Measurements from ENCODE around the gene CILP2.

CILP2 gene

DNA sequence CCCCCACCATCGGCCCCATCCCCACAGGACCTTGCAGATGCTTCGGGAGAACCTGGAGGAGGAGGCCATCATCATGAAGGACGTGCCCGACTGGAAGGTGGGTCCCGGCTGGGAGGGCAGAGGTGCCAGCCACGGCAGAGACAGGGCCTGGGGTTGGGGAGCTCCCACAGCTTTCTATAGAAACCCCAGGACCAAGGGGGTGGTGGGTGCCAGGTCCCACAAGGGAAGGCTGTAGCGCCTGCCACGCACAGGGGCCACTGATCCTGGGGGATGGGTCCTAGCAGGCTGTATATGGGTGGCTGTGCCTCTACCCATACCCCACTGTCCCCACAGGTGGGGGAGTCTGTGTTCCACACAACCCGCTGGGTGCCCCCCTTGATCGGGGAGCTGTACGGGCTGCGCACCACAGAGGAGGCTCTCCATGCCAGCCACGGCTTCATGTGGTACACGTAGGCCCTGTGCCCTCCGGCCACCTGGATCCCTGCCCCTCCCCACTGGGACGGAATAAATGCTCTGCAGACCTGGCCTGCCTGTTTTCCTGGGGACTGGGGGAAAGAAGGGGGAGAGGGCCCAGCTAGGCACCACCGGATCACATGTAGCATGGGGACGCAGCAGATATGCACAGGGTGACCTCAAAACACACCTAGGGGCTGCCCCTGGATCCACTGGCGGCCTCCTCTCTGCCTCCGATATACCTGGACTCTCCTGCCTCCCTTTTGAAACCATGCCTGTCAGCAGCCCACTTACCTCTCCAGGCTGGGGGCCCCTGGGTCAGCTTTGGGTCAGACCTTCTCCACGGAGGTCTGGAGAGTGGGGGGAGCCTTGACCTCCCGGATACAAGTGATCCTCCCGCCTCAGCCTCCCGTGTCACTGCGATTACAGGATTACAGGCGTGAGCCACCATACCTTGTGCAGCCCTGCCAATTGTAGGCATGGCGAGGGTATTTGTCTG, 10.1 kb upstream of the CILP2 start:
- TF ChIP-seq, protein P1, sequence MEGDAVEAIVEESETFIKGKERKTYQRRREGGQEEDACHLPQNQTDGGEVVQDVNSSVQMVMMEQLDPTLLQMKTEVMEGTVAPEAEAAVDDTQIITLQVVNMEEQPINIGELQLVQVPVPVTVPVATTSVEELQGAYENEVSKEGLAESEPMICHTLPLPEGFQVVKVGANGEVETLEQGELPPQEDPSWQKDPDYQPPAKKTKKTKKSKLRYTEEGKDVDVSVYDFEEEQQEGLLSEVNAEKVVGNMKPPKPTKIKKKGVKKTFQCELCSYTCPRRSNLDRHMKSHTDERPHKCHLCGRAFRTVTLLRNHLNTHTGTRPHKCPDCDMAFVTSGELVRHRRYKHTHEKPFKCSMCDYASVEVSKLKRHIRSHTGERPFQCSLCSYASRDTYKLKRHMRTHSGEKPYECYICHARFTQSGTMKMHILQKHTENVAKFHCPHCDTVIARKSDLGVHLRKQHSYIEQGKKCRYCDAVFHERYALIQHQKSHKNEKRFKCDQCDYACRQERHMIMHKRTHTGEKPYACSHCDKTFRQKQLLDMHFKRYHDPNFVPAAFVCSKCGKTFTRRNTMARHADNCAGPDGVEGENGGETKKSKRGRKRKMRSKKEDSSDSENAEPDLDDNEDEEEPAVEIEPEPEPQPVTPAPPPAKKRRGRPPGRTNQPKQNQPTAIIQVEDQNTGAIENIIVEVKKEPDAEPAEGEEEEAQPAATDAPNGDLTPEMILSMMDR (conservative IDR thresholded peaks at IDR 0.05; ENCODE audit: low read length): no peak
- H3K4me3 ChIP-seq (ENCODE audit: low read length): no peak overlapping the region
- DNase-seq (ENCODE audit: low read depth): no peak

DNA sequence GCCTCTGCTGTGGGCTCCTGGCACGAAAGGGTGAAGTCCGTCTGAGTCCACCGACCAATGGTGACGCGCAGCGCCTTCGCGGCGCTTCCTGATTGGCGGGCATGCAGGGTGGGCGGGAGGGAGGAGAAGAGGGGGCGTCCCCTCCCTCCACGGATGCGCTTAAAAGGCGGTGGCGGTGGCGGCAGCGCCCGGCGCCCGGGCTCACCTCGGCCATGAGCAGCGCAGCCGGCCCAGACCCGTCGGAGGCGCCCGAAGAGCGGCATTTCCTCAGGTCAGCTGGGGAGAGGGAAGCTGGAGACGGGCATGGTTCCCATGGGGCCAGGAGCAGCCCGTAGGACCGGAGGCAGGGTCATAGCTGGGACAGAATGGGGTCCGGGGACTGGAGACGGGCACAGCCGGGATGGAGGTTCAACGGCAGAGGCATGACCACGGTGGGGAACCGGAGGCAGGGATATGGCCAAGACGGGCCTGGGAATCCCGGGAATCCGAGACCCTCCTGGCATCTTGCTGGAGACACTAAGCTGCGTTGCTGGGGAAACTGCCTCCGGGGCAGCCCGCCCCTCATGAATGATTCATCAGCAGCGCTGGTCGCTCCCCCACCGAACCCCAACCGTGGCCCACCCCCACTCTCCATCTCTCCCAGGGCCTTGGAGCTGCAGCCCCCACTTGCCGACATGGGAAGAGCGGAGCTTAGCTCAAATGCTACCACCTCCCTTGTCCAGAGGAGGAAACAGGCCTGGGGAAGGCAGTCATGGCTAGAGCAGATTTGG, 9.2 kb upstream of the CILP2 start, which contains the start of gene YJEFN3:
Gene YJEFN3 (plus strand): TSS at position 191 of the 770 bp plus-strand sequence. CDS start 22 bp downstream, at position 213.
- no peak within 1 kb of the TSS for H3K4me3 ChIP-seq (ENCODE audit: low read length)
- no peak for DNase-seq (ENCODE audit: low read depth)
- TF ChIP-seq, protein P1 (conservative IDR thresholded peaks at IDR 0.05; ENCODE audit: low read length): no peak

DNA sequence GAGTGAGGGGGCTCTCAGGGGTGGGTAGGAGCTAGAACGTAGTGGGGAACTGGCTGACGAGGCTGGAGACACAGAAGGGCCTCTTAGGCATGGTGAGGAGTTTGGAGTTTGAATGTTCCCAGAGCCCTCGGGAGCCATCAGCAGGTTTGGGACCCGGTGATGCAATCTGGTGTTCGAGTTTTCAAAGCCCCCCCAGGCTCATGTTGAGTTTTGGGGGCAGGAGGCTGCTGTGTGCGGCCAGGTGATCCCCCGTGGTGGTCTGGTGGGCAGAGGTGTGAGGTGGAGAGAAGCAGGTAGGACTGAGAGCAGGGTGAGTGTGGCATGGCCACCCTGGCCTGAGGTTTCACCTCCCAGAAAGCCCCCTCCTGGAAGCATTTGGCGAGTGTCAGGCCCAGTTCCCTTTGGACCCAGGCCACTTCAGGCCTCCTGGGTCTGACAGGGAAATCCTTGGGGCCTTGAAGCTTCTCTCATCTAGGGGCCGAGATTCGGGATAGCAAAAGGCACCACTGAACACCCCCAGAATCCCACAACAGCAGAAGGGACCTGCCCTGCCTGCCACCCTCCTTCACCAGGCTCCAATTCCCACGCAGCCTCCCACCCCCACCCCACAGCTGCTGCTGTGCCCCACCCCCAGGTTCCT, 8.2 kb upstream of the CILP2 start:
- H3K4me3 ChIP-seq (ENCODE audit: low read length): no peak overlapping the region
- no peak for DNase-seq (ENCODE audit: low read depth)
- TF ChIP-seq, protein P1 (conservative IDR thresholded peaks at IDR 0.05; ENCODE audit: low read length): no peak

DNA sequence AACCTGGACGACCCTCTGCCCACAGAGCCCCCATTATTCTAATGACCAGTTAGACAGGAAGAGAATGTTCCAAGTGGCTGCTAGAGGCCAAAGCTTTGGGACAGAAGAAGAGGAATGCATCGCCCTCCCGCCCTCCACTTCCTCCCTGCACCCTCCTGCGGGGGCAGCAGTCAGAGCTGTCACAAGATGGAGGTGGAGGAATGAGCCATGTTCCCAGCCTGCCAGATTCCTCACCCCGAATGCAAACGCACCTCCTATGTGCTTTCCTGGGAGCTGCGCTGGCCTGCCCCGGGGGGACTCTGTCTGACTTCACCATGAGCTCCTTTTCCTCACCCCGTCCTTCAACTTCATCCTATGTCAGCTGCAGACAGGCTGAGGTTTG, 7.7 kb upstream of the CILP2 start:
- TF ChIP-seq, protein P1 (conservative IDR thresholded peaks at IDR 0.05; ENCODE audit: low read length): no peak
- no peak overlapping the region for H3K4me3 ChIP-seq (ENCODE audit: low read length)
- no peak for DNase-seq (ENCODE audit: low read depth)

DNA sequence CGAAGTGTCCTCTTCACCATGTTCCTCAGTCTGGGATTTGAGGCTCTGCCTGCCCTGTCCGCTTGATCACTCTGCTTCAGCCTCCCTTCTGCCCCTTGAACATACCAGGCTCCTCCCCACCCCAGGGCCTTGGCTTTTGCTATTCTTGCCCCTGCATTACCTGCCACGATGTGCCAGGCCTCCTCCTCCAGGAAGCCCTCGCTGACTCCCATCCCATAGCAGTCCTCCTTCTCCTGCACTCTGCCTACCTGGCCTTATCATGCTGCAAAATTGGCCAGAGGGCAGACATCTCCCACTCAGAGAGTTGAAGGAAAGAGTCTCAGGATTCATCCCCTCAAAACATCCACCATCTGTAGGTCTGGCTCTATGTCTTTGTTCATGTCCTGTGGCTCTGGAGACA, 7.2 kb upstream of the CILP2 start:
- TF ChIP-seq, protein P1 (conservative IDR thresholded peaks at IDR 0.05; ENCODE audit: low read length): no peak
- no peak for DNase-seq (ENCODE audit: low read depth)
- no peak overlapping the region for H3K4me3 ChIP-seq (ENCODE audit: low read length)

DNA sequence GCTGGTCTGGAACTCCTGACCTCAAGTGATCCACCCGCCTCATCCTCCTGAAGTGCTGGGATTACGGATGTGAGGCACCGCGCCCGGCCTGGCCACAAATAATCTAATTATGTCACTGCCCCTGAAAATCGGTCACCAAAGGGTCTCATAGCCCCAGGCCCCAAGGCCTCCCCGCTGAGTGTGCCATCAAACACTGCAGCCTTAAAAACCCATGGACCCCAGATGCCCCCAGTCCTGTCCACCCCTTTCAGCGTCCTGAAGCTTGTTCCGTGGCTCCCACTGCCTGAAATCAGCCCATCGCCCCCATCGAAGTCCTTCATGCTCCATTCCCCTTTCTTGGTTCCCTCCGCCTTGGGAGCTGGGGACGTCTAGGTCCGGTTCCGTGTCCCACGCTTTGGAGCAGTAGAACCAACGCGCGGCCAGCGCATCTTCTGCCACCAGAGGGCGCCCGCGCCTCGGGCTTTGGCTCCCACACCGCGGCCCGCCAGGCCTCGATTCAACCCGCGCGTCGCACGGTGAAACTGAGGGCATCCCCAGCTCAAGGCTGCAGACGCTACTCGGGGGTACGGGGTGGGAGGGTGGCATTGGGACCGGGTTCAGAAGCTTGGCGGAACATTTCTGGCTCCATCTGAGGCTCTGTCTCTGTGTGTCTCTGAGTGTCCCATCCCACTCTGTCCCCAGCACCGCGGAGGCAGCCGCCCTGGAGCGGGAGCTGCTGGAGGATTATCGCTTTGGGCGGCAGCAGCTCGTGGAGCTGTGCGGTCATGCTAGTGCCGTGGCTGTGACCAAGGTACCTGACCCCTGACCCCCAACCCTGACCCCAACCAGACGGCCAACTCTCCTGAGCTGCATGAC, 5.9 kb upstream of the CILP2 start:
- TF ChIP-seq, protein P1 (conservative IDR thresholded peaks at IDR 0.05; ENCODE audit: low read length): peak; percentile 91
- DNase-seq (ENCODE audit: low read depth): peak; percentile 44
- no peak overlapping the region for H3K4me3 ChIP-seq (ENCODE audit: low read length)

All from AG10803 (cell line).